NAMALWA (cell line): ENCODE data around the gene SLC6A6.
"Not testable (repeated sequence)": the region's sequence is repeated elsewhere in the genome, so short reads cannot be mapped to it uniquely, and the experiment has no call there.

Experiments
- DNase-seq: peaks from one replicate; pipeline ENCODE4 v3.0.0-alpha.2; 2015; ENCODE audit warnings: low spot score

Gene SLC6A6

DNA sequence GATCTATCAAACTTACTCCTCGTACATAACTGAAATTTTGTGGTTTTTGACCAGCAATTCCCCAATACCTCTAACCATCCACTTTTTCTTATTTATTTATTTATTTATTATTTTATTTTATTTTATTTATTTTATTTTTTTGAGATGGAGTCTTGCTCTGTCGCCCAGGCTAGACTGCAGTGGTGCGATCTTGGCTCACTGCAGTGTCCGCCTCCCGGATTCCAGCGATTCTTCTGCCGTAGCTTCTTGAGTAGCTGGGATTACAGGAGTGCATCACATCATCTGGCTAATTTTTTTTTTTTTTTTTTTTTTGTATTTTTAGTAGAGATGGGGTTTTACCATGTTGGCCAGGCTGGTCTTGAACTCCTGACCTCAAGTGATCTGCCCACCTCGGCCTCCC is 35.3 kb downstream of the SLC6A6 start:
- DNase-seq, result not testable (repeated sequence)

DNA sequence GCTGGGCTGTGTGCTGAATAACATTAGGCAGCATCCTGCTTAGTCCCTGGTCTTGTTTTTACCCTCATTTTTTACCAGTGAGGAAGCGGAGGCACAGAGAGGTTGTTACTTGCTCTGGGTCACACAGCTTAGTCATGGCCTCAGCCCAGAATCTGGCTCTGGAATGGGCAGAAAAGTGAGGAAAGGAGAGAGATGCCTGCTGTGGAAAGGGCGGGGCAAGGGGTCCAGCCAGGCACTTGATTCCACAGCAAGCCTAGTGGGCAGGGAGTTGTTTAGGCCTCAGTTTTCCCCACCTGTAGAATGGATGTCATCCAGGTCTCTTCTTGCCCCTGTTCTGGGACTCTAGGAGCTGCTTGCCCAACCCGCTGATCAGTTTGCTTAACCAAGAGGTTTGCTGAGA is 35.9 kb downstream of the SLC6A6 start:
- DNase-seq, result no peak

GRCh38 chr3:14438929-14439328 is 36.5 kb downstream of the SLC6A6 start:
- DNase-seq, result no peak

DNA sequence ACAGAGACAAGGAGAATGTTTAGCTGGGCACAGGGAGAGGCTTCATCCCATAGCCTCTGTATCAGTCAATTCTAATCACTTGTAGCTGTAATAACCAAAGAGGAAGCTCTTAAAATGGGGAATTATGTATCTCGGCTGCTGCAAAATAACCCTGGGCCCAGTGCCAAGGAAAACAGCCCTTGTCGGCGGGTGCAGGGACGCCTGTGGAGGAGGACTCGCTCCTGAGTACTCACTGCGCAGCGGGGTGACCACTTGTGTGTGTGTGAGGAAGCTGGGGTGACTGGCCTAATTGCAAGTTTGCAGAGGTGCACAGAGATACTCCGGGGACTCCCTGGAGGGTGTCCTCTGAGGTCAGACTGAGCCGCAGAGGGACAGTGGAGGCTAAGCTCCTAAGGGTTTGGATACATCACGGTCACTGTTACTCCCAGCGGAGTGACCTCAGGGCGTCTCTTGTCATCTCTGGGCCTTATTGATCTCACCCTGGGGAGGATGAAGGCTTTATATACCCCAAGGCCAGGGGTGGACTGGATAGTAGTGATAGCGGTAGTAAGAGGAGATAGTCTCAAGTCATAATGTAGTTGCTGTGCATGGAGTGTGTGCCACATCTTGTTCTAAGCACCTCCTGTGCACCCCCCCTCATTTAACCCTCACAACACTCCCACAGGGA is 37.2 kb downstream of the SLC6A6 start:
- DNase-seq, result no peak

GRCh38 chr3:14440168-14440518 is 37.7 kb downstream of the SLC6A6 start:
- no peak for DNase-seq

- no peak for DNase-seq
Measured at GRCh38 chr3:14440531-14441239, 38.3 kb downstream of the SLC6A6 start.

- DNase-seq, result no peak
Measured at GRCh38 chr3:14441240-14441919, 39.0 kb downstream of the SLC6A6 start.

DNA sequence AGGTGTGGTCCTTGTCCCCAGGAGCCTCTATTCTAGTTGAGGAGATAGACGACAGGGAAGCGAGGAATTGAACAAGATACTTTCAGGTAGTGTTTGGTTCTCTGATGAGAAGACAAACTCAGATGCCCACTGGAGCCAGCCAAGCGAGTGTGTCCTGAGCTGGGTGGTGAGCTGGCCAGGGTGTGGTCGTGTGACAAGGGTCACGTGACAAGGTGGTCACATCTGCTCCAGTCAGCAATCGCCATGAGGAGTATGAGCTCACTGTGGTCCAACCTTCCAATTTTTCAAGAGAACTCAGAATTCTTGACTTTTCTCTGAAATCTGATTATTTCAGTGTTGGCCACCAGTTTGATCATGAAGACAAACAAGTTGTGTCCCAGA is 39.5 kb downstream of the SLC6A6 start:
- DNase-seq, result no peak

- no peak for DNase-seq
Measured at GRCh38 chr3:14444380-14444779, 42.0 kb downstream of the SLC6A6 start.

DNA sequence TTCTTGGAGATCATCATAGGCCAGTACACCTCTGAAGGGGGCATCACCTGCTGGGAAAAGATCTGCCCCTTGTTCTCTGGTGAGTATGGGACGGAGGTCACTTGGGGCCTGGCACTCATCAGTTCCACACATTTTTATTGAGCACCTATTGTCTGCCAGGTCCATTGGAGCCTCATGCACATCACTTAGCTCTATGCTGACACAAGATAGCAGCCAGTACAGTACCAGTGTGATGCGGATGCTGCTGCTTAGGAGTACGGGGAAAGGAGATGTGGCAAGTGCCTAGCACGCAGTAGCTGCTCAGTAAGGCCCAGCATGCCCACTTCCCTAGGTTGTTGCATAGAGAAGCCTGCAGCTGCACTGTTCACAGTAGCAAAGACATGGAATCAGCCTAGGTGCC is 43.4 kb downstream of the SLC6A6 start:
- DNase-seq, result no peak

- no peak for DNase-seq
Measured at GRCh38 chr3:14446988-14447570, 44.7 kb downstream of the SLC6A6 start.

GRCh38 chr3:14448063-14448462 is 45.7 kb downstream of the SLC6A6 start:
- DNase-seq, result no peak

- no peak for DNase-seq
Measured at GRCh38 chr3:14448756-14449727, 46.6 kb downstream of the SLC6A6 start.

- DNase-seq, result no peak
Measured at GRCh38 chr3:14450506-14450905, 48.1 kb downstream of the SLC6A6 start.

DNA sequence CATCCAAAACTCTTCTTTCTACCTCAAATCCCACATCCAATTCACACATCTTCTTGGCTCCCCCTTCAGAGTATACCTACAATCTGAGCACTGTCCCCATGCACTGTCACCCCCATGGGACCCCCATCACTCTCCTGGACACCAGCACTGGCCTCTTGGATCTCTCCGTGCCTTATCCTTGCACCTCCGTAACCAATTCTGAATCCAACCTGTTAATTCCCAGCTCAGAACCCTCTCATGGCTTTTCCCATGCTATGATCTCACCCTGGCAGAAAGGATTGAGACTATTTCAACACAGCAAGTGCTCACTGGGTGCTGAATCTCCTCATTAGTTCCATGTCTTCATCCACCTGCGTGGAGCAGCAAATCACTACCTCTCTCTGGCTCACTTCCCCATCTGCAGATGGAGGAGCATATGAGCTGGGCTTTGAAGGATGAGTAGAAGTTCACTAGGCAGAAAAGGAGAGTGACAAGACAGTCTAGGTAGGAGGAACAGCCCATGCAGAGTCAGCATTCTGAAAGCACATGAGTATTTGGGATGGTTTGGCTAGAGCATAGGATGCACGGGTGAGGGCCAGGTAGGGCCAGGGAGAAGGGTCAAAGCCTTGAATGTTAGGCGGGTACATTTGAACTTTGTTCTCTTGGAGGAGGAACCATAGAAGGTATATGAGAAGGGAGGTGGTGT is 48.7 kb downstream of the SLC6A6 start:
- DNase-seq, result no peak

DNA sequence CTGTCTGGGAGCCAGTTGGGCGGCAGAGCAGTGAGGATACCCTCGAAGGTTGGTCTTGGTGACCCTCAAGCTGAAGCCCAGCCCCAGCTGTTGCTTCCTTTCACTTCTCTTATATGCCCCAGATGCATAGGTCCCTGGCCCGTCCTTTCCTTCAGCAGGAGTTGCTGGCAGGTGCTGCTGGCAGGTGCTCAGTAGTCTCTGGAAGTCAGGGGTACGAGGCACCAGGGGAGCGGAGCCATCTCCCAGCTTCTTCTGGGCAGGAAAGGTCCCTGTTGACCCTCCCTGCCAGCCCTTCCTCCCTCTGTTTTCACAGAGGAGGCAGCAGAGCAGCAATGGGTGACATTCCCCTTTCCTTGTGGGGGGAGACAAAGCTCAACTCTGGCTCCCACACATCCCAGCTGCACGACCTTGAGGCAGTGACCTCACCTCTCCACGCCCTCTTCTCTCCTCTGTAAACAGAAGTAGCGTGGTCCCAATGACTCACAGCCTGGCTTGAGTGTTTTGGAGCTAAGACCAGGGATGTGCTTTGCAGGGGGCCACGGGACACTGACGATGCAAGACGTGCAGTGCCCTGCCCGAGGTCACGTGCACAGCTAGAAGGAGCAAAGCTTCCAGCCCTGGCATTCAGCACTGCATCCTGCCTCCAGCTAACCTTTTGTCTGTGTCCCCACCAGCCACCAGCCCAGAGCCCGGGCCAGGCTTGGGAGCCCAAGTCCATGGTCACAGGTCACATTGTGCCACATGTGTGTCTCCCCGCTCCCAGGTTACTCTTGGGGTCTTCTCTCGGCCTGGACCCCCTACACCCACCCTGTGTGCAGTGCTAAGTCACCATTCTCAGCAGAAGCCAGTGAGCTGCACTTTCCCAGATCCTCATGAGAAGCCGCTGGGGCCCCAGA is 49.7 kb downstream of the SLC6A6 start:
- no peak for DNase-seq

GRCh38 chr3:14452740-14453710 is 50.6 kb downstream of the SLC6A6 start:
- no peak for DNase-seq

DNA sequence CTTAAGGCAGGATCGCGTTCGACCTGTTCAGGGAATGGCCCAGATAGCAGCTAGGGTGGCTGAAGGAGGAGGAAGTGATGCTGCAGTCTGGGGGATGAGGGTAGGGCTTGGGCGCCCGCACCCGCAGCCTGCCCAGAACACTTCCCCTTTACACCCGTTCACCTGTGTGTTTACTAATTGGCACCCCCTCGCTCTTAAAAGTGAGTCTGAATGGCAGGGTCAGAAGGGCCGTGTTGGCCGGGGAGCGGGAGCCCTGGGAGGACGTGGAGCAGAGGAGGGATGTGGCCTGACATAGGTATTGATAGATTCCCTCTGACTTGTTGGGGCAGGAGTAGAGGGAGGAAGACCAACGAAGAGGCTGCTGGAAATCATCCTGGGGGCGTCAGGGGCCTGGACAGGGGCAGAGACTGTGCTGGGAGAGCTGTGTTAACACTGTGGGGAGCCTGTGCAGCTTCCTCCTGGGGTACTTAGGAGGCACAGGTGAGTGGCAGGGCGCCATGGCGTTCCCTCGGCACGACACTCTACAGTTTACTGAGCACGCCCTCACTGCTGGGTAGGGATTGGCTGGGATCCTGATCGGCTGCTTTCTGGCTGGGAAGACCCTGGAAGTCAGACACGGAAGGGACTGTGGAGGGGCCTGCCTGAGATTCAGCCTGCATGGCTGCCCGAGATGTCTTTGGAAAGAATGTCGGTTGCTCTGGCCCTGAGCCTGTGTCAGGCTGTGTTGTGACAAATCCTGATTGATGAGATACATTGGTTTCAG is 51.7 kb downstream of the SLC6A6 start:
- DNase-seq, result no peak
